Heart right ventricle (tissue), 16 donors: ENCODE results near the gene MGAT1. TPM values are rescaled to one million over a fixed set of nuclear protein-coding genes. Genes with fewer than 3 reads are reported as not detected.

ENCODE experiments used
- ATAC-seq, 8 donors: fragments of 200-7000 bp; cut with Tn5 transposase; one replicate each; pipeline ENCODE4 v1.9.1; 2020; ENCODE audit warnings: mild to moderate bottlenecking in 8 of 8, moderate library complexity in 8 of 8, moderate number of reproducible peaks in 1 of 8
- DNase-seq, 2 donors: peaks; one replicate each; pipeline ENCODE4 v3.0.0-alpha.2; 2020
- H3K27ac ChIP-seq, 10 donors: fragments of 200-600 bp; sonication (generic) in 2 of 10; one replicate each; pipeline versions ENCODE4 v1.5.0 to v1.8.0; 2020 to 2022; ENCODE audit warnings: mild to moderate bottlenecking in 3 of 10
- H3K27me3 ChIP-seq, 7 donors: fragments of 200-600 bp; one replicate each; pipeline ENCODE4 v1.8.0; 2021 to 2022; ENCODE audit warnings: mild to moderate bottlenecking in 2 of 7
- H3K36me3 ChIP-seq, 9 donors: fragments of 200-600 bp; sonication (generic) in 1 of 9; one replicate each; pipeline versions ENCODE4 v1.5.0 to v1.8.0; 2020 to 2022; ENCODE audit warnings: mild to moderate bottlenecking in 2 of 9
- H3K4me1 ChIP-seq, 9 donors: fragments of 200-600 bp; sonication (generic) in 1 of 9; one replicate each; pipeline versions ENCODE4 v1.5.0 to v1.8.0; 2020 to 2022; ENCODE audit warnings: mild to moderate bottlenecking in 4 of 9
- H3K4me3 ChIP-seq, 10 donors: fragments of 200-600 bp; sonication (generic) in 2 of 10; one replicate each; pipeline versions ENCODE4 v1.5.0 to v1.8.0; 2020 to 2022; ENCODE audit warnings: mild to moderate bottlenecking in 7 of 10, moderate library complexity in 2 of 10
- H3K9me3 ChIP-seq, 11 donors: fragments of 200-600 bp in 10 of 11; sonication (generic) in 2 of 11; one replicate each; pipeline versions ENCODE4 v1.5.0 to v1.8.0; 2013 to 2022; ENCODE audit warnings: mild to moderate bottlenecking in 2 of 11, control low read depth in 1 of 11, moderate library complexity in 1 of 11
- WGBS, 2 donors: extraction: QIAGEN DNeasy Blood & Tissue Kit; methylation state at CpG; one replicate each; pipeline ENCODE4 v1.1.7; 2013; ENCODE audit warnings: inconsistent platforms in 1 of 2; 5-methylcytosine and 5-hydroxymethylcytosine counted together
- intact Hi-C, 10 donors: fragments of 100-400 bp; cut with DNase I; formaldehyde crosslinking; loops; one replicate each; pipeline versions ENCODE4 v1.11.1 to v1.14.2; 2022
- polyA plus RNA-seq, 2 donors: library from polyadenylated mRNA; stranded (reverse); fragments of 200-250 nt; gene quantifications; one replicate each; pipeline ENCODE4 v1.2.3, GENCODE V29; 2013
- total RNA-seq, 10 donors: library from RNA; stranded (reverse); fragmentation: NEBNext Ultra II Directional in 3 of 10; extraction: Animal tissue kit (Norgen Biotek cat#: 25700) in 3 of 10; gene quantifications; one replicate each; pipeline versions ENCODE4 v1.2.1 to v1.2.4, GENCODE V29; 2021 to 2023
- TF ChIP-seq, protein P1 (sequence below), 9 donors: fragments of 200-600 bp; sonication (generic) in 2 of 9; IDR thresholded peaks; one replicate each; pipeline versions ENCODE4 v1.5.0 to v1.8.0; 2021 to 2022; ENCODE audit warnings: antibody characterized with exemption in 9 of 9, mild to moderate bottlenecking in 5 of 9, moderate library complexity in 1 of 9
- donor health status: Arrhythmogenic right ventricular cardiomyopathy.
- donor health status: ischemic (EF 13 %, LVEDD 7.1; RV severe dilation, severe dysfunction).
- donor health status: healthy with polysubstance abuse.
- donor health status: DM: no; HTN: yes; CAD: no.
- donor health status: DM: no; HTN: no; CAD: no.
- donor health status: ischemic (EF 25% LVEDD 6.9; RV normal size, moderate dysfunction).
- donor health status: ischemic (EF 25% LVEDD 5.7; RV mildly dilated, moderate dysfunction).
- donor health status: healthy.
- donor health status: DM: yes; HTN: yes; CAD: no.
- donor health status: Ischemic cardiomyopathy.
- donor health status: ischemic (EF 35%, LVEDD 5.7; RV mildly dilated, moderate dysfunction).
- donor health status: nonischemic (EF 11% LVEDD 7.7; RV severe dilation, severe dysfunction).
- donor health status: DM: yes; HTN: yes; CAD: no.
- donor health status: PGD.
- donor health status: ischemic (EF 29% LVEDD 5.4; RV normal size, mild dysfunction).
- donor health status: nonischemic (EF 23%, LVEDD 6.1; RV moderate dilation, normal function).

The MGAT1 gene
- total and polyA plus RNA-seq, 12 donors, result 50.1 to 127 (median 66.1) TPM

DNA sequence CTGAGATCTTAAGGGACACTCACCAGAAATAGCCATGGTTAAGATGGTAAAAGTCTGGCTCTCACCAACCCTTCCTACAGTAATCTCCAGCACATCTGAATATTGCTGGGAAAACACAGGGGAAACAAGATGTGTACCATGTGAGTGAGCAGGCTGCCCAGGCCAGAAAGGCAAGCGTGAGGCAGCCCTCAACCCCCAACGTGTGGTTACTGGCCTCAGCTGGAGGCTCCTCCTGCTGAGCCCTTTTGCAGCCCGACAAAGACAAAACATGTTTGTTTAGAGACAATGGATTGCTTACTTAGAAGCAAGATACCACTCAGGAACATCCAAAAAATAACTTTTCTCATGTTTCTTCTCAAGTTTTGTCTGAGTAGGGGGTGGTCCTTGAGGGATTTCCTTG lies 41.8 kb upstream of the MGAT1 start:
- H3K4me1 ChIP-seq, result no peaks in the 10 kb centered on the region
- peaks cover 0 to 16% (median 0%) of the 10 kb centered on the region in 11 donors for H3K9me3 ChIP-seq
- no peak overlapping the region for H3K27ac ChIP-seq
- no peaks in the 10 kb centered on the region for H3K27me3 ChIP-seq
- WGBS, 2 donors, result 76 to 77% methylated on average over 3 of the region's 3 CpGs
- no peak for DNase-seq
- H3K36me3 ChIP-seq, result peaks cover 0 to 26% (median 11%) of the 10 kb centered on the region in 9 donors
- TF ChIP-seq, protein P1, sequence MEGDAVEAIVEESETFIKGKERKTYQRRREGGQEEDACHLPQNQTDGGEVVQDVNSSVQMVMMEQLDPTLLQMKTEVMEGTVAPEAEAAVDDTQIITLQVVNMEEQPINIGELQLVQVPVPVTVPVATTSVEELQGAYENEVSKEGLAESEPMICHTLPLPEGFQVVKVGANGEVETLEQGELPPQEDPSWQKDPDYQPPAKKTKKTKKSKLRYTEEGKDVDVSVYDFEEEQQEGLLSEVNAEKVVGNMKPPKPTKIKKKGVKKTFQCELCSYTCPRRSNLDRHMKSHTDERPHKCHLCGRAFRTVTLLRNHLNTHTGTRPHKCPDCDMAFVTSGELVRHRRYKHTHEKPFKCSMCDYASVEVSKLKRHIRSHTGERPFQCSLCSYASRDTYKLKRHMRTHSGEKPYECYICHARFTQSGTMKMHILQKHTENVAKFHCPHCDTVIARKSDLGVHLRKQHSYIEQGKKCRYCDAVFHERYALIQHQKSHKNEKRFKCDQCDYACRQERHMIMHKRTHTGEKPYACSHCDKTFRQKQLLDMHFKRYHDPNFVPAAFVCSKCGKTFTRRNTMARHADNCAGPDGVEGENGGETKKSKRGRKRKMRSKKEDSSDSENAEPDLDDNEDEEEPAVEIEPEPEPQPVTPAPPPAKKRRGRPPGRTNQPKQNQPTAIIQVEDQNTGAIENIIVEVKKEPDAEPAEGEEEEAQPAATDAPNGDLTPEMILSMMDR (IDR thresholded peaks at IDR 0.05), result no peak
- intact Hi-C loops, result loop anchor here in 1 of 10 donors (10.0 kb wide), 1 partner anchor 50 kb away; no protein-coding TSS in a partner anchor
- no peak for ATAC-seq
- H3K4me3 ChIP-seq, result no peak overlapping the region

DNA sequence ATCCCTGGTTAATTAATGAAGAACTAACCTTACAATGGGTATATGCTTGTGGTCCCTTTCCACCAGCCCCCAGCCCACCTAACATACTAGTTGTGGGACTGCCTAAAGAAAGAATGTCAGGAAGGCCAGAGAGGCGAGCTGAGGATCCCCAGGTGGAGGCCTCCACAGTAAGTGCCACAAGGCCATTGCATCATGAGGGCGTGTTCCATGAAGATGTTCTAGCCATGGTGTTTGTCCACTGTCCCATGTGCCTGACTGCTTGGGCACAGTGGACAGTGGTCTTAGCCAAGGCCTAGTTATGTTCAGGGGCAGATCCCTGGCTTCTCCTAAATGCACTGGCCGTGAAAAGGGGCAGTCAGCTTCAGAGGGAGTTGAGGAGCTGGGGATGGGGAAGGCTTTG lies 37.3 kb upstream of the MGAT1 start:
- intact Hi-C loops, result loop anchor here in 1 of 10 donors (10.0 kb wide), 1 partner anchor 45 kb away; no protein-coding TSS in a partner anchor
- ATAC-seq, result no peak
- no peak for DNase-seq
- TF ChIP-seq, protein P1 (IDR thresholded peaks at IDR 0.05), result no peak
- H3K36me3 ChIP-seq, result peaks cover 0 to 35% (median 16%) of the 10 kb centered on the region in 9 donors
- H3K4me1 ChIP-seq, result peaks cover 0 to 4% (median 0%) of the 10 kb centered on the region in 9 donors
- H3K4me3 ChIP-seq, result no peak overlapping the region
- no peak overlapping the region for H3K27ac ChIP-seq
- peaks cover 0 to 10% (median 0%) of the 10 kb centered on the region in 11 donors for H3K9me3 ChIP-seq
- 95% methylated on average over 3 of the region's 3 CpGs for WGBS, 2 donors
- no peaks in the 10 kb centered on the region for H3K27me3 ChIP-seq

DNA sequence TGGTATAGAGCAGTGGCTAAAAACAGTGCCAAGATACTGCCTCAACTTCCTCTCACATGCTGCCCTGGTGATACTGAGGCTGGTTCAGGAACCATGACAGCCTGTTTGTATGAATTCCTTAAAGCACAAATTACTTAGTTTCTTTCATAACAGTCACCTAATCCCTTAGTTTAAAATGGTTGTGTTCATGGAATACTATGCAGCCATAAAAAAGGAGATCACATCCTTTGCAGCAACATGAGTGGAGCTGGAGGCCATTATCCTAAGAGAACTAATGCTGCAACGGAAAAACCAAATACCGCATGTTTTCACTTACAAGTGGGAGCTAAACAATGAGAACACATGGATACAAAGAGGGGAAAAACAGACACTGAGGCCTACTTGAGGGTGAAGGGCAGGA lies 36.6 kb upstream of the MGAT1 start:
- intact Hi-C loops, result no loop called here
- TF ChIP-seq, protein P1 (IDR thresholded peaks at IDR 0.05), result no peak
- DNase-seq, result no peak
- Histone ChIP-seq H3K4me1 (peaks cover 0 to 8% (median 0%) of the 10 kb centered on the region in 9 donors), H3K9me3 (peaks cover 0 to 10% (median 0%) of the 10 kb centered on the region in 11 donors), H3K27me3 (no peaks in the 10 kb centered on the region), H3K27ac (no peak overlapping the region), H3K36me3 (peaks cover 0 to 42% (median 23%) of the 10 kb centered on the region in 9 donors), H3K4me3 (no peak overlapping the region)
- no peak for ATAC-seq
- WGBS, 2 donors, result 99 to 100% methylated on average over 2 of the region's 2 CpGs

DNA sequence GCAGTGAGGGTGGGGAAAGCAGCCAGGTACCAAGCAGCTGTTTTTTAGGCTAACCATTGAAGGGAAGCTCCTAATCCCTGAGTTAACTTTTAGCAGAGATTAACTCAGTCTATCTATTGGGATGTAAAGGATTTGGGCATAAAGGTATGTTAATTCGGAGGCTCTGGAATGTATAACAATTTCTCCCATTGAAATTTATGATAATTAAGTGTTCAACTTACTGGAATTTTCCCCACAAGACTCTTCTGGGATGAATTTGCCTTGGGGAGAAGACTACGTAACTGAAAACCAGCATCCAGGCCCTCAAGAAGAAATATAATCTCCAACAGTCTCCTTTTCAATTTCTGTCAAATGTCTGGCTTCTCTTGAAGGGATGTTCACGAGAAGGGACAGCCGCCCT lies 34.9 kb upstream of the MGAT1 start:
- DNase-seq (no peak), ATAC-seq (no peak)
- TF ChIP-seq, protein P1 (IDR thresholded peaks at IDR 0.05), result no peak
- intact Hi-C loops, result no loop called here
- Histone ChIP-seq H3K9me3 (peaks cover 0 to 10% (median 0%) of the 10 kb centered on the region in 11 donors), H3K4me3 (no peak overlapping the region), H3K27ac (no peak overlapping the region), H3K27me3 (no peaks in the 10 kb centered on the region), H3K36me3 (peaks cover 0 to 48% (median 28%) of the 10 kb centered on the region in 9 donors), H3K4me1 (peaks cover 3 to 26% (median 10%) of the 10 kb centered on the region in 9 donors)
- WGBS, 2 donors, result 95% methylated on average over 4 of the region's 4 CpGs
